ENCODE data around the gene COPB1.
A peak's percentile ranks its signal among the peaks of the same experiment; 100 is the strongest.

COPB1 gene

DNA sequence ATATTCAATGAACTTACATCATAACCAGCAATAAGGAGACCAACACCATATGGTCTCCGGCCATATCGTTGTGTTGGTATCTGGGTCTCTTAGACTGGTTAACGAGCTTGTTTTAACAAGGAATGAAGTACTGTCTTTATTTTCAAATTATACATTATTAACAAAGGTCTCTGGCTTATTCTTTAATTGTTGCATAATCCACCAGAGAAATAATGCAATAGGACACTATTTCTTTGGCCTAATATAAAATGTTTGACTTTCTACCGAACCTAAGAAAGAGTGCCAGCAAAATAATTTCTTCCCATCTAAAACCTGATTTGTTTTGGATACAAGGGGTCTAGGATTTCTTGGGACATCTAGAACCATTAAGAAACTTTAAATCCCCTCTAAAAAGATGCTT, 14.2 kb upstream of the COPB1 start:
- no peak for DNase-seq

DNA sequence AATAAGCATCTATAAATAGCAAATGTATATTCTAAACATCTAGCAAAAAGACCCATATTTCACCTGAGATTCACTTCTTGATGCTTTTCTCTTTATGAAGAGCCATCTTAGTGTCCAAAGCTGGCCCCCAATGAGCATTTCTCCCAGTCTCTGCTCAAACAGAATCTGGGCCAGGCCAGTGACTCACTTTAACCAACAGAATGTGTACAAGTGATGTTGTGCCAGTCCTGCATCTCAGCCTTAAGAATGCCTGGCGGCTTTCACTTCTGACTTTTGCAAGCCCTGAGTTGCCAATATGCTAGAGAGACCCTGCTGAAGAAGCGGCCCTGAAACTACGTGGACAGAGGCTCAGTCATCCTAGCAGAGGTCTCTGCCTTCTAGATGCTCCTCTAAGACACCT, 6.9 kb upstream of the COPB1 start:
- no peak for DNase-seq

DNA sequence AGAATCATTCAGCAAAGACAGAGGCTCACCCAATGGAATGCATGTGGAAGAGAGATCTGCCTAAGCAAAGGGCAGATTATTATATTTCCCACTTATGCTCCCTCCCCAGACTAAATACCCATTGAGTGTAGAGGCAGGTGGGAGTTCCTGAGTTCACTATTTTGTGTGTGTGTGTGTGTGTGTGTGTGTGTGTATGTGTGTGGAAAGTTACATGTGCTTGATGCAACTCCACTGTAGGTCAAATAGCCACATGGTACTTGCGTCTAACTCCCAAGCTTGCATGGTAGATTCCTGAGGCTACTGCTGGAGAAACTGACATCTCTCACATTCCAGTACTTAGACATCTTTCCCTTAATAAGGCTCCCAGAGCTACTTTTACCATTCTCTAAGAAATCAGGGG, 3.4 kb upstream of the COPB1 start:
- DNase-seq = no peak

DNA sequence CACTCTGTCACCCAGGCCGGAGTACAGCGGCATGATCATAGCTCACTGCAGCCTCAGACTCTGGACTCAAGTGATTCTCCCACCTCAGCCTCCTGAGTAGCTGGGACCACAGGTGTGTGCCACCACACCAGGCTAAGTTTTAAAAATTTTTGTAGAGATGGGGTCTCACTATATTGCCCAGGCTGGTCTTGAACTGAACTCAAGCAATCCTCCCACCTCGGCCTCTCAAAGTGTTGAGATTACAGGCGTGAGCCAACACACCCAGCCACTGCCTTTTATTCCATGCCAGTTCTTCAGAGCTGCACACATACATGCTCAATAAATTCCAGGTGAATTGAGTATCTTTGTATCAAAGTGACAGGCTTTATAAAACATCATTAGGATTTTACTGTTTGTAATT, 2.4 kb upstream of the COPB1 start:
- DNase-seq = no peak

DNA sequence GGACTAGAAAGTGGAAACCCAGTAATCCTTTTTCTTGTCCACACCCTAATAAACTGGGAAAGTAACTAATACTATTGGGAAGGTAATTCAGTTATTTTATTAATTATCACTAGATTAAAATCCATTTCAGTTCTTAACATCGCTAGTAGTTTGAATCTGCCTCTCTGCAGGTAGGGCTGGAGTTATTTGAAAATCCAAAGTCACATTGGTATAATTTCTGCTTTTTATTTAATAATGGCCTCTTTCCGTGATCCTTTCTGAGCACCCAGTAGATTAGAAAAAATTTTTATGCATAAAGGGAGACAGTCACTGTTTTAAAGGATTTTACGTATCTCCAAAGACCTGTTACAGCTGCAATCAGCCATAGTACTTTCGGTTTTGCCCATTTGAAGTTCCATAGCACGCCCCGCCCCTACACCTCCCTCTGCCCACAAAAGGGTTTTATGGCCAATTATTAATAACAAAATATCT, 605 bp upstream of the COPB1 start:
- DNase-seq = peak; percentile 17 to 51

DNA sequence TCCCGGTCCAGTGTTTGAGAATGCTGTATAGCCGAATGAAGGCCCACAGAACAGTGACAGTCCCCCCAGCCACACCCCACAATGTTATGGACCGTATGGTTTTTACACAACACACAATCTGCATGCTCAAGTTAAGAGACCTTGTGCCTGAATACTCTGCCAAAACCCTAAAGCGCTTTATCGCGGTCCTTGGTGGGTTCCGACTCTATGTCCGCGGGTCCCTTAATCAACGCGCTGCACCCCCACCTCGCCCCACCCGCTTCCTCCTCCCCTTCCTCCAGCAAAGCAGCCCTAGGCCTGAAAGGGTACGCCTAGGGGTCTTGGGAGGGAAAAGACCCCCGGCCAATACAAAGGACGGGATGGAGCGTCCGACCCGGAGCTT, 442 bp downstream of the COPB1 start:
- DNase-seq = no peak

DNA sequence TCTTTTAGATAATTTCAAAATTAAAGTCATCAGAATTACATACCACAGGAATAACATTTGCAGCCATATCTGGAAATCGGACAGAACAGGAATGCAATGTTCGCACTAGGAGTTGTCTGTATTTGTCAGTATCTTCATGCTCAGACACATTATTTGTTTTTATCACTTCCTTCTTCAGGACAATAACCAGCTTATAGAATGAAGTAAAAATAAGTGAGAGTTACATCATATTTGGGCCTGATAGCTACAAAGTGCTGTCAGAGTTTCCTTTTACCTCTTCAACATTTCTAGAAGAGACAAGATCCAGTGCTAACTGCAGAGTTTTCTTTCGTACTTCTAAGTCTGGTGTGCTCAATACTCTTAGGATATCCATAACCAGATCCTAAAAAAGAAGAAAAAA, 18.9 kb downstream of the COPB1 start:
- DNase-seq = no peak

DNA sequence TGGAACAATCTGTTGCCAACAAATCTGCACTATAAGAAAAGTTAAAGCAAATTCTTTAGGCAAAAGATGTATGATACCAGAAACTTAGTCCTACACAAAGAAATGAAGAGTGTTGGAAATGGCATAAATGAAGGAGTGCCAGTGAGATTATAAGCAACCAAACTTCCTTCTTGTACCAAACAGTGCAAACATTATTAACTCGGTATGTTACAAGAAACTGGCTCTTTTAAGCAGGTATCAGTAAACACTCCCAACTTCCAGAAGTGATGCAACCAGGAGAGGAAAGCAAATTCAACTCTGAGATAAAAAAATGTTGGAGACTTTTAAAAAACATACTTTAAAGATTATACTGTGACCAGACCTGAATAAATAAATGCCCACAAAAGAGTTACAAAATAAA, 28.5 kb downstream of the COPB1 start:
- DNase-seq = no peak

DNA sequence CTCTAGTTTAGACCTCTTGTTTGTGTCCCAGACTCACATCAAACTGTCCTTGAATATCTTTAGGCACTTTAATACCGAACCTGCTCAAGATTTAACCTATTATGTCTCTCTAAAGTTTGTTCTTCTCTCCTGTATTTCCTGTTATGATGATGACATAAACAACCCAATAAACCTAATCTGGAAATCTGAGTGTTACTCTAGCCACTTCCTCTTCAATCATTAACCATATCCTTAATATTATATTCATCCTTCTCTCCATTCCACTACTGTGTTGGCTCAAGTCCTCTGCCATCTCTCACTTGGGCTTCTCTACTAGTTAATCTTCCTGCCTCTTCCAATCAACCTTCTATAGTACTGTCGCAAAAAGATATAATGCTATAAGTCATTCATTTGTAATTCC, 36.0 kb downstream of the COPB1 start:
- DNase-seq = no peak

DNA sequence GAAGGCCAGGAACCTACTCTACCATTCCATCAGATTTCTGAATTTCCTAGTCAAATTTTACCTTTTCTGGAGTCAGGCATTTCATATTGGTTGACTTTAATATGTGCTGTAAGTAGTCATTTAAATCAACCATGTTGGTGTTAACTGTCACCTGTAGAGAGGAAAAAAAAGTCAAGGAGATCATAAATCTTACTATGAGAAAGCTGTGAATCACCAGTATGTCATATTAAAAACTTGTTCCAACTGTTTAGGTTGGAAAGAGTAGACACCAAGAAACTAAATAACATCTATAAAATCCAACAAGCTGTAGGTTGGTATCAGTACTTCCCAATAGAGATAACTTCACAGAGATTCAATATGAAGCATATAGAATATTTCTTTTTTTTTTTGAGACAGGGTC, 39.5 kb downstream of the COPB1 start:
- no peak for DNase-seq

DNA sequence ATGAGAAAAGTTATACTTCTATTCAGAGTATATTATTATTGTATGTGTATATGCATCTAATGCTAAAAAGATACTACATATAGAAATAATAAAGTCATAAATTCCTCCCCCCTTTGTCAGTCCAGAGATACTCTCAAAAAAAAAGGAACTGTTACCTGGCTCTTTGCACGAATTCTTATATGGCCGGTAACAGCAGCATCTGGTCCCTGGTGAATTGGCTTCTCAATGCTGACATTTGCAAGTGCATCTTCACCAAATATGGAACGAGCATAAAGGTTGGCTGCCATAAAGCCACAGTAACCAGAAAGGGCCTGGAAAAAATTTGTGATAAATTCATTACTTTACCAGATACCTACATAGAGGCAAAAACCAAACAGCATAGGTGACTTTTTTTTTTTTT, 41.2 kb downstream of the COPB1 start:
- no peak for DNase-seq

DNA sequence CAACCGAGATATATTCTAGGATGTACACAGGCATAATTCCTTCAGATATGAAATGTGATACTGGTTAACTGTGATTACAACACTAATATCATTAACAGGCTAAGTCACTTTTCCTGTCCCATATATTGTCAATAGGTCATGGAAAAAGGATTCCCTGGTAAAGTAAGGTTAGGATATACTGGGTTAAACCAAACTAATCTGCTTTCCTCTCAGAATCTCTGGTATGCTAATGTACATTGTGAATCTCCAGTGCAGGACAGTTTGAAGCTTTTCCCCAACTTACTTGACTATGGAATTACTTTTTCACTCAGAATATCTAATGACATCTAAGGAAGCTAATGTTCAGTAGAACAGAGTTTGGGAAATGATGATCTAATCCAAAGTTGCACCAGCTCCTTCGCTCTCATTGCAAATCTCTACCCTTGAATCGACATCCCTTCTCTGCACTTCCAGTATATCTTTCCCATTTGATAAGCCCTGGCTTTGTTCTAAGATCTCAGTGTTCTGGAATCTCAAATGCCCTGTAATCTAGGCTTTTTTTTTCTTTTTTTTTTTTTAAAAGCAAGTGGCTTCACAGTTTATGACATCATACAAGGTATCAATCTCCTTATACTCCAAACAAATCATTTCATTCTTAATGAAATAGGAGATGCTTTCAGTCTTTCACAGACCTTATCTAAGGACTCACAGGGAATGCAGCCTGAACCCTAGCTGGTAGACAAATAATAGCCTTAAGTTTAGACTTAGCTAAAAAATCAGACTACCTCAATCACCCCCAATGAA, 43.8 kb downstream of the COPB1 start:
- DNase-seq = no peak

DNA sequence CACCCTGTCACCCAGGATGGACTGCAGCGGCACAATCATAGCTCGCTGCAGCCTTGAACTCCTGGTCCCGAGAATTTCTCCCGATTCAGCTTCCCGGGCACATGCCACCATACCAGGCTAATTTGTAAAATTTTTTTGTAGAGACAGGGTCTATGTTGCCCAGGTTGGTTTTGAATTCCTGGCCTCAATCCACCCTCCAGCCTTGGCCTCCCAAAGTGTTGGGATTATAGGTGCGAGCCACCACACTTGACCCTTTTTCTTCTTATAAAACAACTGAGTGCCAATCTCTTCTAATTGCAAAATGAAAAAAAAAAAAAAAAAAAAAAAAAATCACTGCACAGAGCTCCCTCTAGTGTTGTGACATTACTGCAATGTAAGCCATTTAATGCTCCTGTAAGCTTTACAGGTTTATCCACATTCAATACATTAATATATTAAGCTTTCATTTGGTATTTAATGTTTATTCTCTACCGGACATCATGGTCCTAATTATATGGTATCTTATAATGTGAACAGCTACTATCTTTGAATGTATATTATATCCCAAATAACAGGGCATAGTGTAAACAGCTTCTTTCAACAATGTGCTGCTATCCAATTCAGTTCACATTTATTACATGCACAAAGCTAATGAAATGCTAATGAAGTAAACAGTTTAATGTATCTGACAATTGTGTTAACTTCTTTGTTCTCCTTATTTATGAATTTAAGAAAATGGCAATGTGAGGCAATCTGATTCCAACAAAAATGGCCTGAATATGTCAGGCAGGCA, 44.6 kb downstream of the COPB1 start:
- peak in 1 of 2 donors; percentile 12 for DNase-seq

DNA sequence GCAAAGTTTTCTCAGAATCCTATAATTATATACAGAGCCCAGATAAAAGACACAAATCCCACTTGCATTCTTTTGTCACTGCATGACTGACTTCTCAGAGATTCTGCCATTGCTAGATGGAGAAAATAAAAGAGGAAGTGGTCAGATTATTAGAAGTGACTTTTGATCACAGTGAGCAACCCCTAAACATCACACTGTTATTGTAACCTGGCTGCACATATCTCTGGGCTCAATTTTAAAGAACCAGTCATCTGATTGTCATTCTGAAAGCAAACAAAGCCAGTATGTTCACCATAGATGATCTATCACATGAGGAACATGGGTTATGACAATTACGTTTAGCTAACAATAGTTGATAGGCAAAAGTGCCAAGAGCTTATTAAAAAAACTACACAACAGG, 47.8 kb downstream of the COPB1 start:
- no peak for DNase-seq

DNA sequence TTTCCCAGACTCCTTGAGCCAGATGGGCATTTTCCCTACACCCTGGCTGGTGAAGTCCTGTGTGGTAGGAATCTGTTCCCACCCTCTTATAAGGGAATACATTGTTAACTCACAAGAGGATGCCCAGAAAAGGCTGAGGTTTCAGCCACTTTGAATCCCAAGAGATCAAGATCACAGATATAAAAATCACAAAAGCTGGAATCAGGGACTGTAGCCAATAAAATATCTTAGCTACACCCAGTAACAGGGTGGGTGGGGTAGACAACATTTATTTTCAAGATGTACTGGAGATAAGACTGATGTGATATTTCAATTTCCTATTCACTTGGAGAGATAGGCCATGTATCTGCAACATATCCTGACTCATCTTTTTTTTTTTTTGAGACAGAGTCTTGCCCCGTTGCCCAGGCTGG, 50.3 kb downstream of the COPB1 start:
- DNase-seq = no peak

DNA sequence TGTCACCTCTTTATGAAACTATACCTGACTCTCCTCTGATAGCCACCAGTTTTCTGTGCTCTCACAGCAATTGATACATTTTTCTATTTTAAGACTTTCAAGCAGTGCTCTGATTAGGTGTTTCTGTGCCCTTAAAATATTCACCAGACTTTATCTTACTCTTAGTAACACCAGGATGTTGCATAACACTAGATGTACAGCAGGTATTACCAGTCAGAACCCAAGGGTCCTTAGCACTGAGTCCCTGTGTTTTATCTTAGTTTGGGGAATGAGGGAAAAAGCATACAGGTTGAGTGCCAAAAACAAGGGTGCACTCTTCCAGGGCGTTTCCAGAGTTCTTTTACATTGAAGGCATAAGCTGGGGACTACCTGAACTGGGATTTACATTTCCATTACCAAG, 51.4 kb downstream of the COPB1 start:
- no peak for DNase-seq

DNA sequence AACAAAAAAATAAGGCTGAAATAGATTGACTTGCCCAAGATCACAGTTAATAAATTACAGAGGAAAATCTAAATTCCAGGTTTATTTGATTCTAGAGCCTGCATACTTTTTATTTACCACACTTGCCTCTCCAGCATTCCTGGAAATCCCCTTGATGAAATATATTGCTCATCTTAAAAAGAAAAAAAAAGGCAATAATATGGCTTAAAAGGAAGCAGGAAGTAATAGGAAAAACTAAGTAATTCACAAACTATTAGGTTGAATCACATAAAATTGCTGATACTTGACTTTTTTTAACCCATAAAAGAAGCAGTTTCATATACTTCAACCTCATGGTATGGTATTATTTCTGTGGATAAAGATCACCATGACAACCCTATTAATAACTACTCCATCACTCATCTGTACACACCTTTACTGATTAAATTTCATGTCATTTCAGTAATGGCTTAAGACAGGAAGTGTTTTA, 52.9 kb downstream of the COPB1 start:
- no peak for DNase-seq

DNA sequence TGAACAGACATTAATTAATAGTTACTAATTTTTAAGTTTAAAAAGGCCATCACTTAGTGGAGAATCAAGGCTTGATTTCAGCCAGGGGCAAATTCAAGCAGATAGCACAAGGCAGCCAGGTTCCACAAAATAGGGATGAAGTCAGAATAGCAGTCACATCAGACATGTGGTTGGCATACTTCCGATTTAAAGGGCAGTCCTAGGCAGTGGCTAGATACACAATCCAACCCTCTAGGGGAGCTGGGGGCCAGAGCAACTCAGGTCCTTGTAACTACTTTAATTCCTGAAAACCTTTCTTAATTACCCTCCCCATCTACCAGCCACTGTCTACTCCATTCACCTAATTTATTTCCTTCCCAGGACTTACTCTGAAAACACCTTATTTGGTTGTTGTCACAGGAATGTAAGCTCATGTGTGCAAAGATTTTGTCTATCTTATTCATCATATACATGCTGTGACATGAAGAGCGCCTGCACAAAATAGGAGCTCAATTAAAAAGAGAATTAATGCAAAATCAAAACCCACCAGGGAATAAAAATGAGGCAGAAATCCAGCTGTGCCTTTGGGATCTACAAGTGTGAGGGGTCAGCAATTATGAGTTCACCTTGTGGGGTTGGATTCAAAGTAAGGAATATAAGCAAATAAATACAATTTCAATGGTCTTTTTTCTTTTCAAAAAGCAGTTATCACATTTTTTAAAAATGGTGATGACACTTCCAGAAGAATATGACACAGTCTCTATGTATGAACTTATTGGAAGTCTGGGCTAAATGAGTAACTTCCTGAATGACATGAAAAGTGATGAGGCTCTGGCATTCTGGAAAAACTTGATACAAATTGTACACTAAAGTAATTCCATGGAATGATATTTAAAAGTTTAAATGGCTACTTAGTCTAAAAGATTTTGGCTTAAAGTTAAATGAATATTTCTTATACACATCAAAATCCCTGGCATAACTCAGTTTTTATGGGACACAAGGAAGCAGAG, 53.8 kb downstream of the COPB1 start:
- DNase-seq = no peak

DNA sequence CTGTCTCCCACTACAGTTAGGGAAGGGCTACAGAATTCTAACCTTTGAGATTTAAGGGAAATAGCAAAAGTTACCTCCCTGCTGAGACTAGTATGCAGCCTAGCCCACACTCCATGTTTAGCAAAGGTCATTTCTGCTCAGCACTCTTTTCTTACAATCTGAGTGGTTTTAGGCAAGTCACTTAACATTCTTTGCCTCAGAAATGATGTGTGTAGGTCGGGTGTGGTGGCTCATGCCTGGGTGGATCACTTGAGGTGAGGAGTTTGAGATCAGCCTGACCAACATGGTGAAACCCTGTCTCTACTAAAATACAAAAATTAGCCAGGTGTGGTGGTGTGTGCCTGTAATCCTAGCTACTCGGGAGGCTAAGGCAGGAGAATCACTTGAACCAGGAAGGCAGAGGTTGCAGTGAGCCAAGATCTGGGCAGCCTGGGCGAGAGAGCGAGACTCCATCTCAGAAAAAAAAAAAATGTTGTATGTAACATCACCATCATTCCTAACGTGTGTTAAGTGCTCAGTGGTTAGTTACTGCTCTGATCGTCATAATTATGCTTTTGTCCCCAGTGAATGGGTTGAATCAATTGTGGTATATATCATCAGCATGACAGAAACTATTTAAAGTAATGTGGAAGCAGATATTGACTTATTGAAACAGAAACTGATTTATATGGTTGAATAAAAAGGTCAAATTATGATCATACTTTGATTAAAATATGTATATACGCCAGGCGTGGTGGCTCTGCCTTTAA, 55.0 kb downstream of the COPB1 start:
- no peak for DNase-seq

DNA sequence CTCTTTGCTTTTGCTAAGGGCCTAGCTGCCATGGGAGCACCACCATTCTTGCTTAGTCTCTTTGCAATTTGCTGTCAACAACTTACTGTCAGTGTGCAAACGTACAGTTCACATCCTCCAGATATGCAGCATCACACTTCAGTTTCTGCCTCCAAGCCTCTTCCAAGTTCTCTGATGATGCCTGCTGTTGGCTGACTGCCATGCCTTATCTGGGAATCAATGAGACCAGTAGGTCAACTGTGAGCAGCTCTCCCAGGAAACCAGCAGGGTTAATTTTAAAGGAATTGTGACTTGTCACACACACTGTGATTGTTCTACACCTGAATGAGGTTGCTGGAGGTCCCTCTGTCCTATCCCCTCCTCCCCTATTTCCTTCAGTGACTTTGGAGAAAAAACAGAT, 56.0 kb downstream of the COPB1 start:
- no peak for DNase-seq

DNA sequence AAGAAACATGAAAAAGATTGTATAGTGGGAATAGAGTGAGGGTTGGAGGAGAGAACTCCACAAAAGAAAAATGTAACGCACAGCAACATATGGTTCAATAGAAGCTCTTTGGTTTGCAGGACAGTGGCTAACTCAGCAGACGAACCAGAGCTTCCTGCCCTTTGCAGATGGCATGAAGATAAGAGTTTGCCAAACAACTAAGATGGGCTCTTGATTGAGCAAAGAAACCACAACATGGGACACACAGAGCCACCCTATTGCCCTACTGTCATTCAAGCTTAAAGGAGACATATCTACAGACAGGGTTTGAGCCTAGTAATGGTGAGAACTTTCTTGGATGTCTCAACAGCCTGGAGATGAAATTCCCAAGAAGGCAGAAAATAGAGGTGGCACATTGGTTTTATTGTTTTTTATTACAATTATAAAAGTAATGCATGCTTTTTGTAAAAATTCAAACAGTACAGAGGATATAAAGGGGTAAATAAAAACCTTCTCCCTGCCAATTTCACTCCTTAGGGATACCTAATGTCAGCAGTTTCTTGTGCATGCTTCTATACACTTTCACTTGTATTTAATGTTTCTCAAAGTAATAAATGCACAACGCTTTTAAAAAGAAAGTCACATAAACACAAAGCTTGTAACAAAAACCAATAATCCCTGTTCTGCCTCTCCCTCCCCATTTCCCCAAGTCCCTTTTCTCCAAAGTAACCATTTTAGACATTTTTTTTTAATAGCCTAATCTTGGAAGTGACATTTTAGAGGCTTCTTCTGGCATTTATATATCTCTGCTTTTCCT, 63.7 kb downstream of the COPB1 start:
- no peak for DNase-seq
